ENCODE measurements around the gene RNASE4.
"Not testable (repeated sequence)": the region's sequence is repeated elsewhere in the genome, so short reads cannot be mapped to it uniquely, and the experiment has no call there.

DNA sequence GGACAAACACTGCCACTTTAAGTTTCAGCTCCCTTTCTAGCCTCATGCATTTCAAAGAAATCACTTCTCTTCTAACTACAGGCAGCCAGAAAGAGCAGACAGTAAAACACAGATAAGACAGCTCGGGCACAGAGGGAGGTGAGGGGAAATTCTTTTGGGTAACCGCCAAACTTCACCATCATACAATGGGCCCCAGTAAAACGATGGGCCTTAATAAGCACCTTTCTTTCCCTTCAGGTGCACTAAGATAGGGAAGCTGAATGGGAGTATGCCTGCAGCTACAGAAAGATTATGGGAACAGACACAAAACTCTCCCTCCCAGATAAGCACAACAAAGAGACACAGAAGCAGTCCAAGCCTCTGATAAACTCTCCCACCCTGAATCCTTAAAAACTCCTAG lies 41.6 kb upstream of the RNASE4 start:
- TF ChIP-seq, protein P1, sequence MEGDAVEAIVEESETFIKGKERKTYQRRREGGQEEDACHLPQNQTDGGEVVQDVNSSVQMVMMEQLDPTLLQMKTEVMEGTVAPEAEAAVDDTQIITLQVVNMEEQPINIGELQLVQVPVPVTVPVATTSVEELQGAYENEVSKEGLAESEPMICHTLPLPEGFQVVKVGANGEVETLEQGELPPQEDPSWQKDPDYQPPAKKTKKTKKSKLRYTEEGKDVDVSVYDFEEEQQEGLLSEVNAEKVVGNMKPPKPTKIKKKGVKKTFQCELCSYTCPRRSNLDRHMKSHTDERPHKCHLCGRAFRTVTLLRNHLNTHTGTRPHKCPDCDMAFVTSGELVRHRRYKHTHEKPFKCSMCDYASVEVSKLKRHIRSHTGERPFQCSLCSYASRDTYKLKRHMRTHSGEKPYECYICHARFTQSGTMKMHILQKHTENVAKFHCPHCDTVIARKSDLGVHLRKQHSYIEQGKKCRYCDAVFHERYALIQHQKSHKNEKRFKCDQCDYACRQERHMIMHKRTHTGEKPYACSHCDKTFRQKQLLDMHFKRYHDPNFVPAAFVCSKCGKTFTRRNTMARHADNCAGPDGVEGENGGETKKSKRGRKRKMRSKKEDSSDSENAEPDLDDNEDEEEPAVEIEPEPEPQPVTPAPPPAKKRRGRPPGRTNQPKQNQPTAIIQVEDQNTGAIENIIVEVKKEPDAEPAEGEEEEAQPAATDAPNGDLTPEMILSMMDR (conservative IDR thresholded peaks at IDR 0.05; ENCODE audit: low read depth, low read length), result not testable (repeated sequence)
- not testable (repeated sequence) for TF ChIP-seq EZH2 (IDR thresholded peaks at IDR 0.05; ENCODE audit: borderline replicate concordance, low read depth, low read length, poor library complexity, severe bottlenecking)
